ENCODE measurements around the gene ZNF474. TPM values are rescaled to one million over a fixed set of nuclear protein-coding genes. Genes with fewer than 3 reads are reported as not detected.
A peak's percentile ranks its signal among the peaks of the same experiment; 100 is the strongest.

ZNF474 gene
- total and polyA plus RNA-seq, 2 of the 4 experiments (the other 2 are of a cell fraction), result 0.24 to 0.54 TPM

DNA sequence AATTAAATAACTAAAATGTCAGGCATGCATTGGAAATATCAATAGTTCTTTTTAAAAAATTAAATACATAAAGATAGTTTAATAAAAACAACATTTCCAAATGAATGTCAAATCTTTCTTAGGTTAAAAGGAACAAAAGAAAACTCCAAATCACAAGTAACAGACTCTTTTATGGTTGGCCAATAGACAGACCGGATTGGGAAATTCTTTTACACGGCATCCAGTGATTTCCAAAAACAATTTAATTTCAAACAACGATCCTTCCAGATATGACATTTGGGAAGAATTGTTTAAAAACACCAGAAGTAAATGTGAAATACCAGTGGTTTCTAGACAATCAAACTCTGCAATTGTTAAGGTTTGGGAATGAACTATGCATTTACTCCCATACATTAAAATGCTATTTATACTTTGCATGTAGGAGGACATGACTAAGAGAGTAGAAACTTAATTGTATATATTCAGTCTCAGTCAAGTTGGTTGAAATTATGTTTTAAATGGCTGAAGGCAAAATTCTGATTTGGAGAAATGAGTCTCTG, 32.8 kb downstream of the ZNF474 start:
- H4K20me1 ChIP-seq (ENCODE audit: insufficient read depth, low read length), result no peaks in the 10 kb centered on the region
- H3K79me1 ChIP-seq (ENCODE audit: low read depth in 1 of 2, low read length in 2 of 2), result peaks cover 0 to 6% of the 10 kb centered on the region in 2 experiments; a peak in 2 of 4 replicates
- peak overlapping the region; percentile 98 for H2BK120ac ChIP-seq (ENCODE audit: low read depth, low read length)
- H4K91ac ChIP-seq (ENCODE audit: insufficient read depth, low read depth, low read length), result peak overlapping the region; percentile 92
- peak overlapping the region; percentile 78; the same call in 1 of the 2 replicates for H3K23ac ChIP-seq (ENCODE audit: low read depth, low read length)
- peak overlapping the region; percentile 72; the same call in 1 of the 2 replicates for H3K9ac ChIP-seq (ENCODE audit: low read depth, low read length)
- peak overlapping the region; percentile 84 for H3K27ac ChIP-seq (ENCODE audit: insufficient read depth, low read length)
- peaks cover 10% of the 10 kb centered on the region for H3K9me1 ChIP-seq (ENCODE audit: insufficient read depth, low read length)
- H3K9me3 ChIP-seq (ENCODE audit: control insufficient read depth, insufficient read depth, low read length), result no peaks in the 10 kb centered on the region
- H4K8ac ChIP-seq (ENCODE audit: low read depth in 2 of 2, low read length in 2 of 2), result peak overlapping the region; percentile 70 to 87; a peak in 3 of 4 replicates
- H2AK9ac ChIP-seq (replicated peaks; ENCODE audit: low read depth, low read length, poor library complexity), result no peak overlapping the region
- peak overlapping the region; percentile 97 for H3K18ac ChIP-seq (ENCODE audit: low read depth, low read length)
- peak overlapping the region; percentile 70; the same call in 1 of the 2 replicates for H3K4me2 ChIP-seq (ENCODE audit: low read depth, low read length)
- ATAC-seq (ENCODE audit: low read depth), result no peak
- BruUV-seq (replicated peaks), result no TSS peak
- H2BK15ac ChIP-seq (ENCODE audit: low read depth, low read length), result peak overlapping the region; percentile 78; the same call in 1 of the 3 replicates
- H3K27me3 ChIP-seq (ENCODE audit: control insufficient read depth, insufficient read depth, low read length), result no peaks in the 10 kb centered on the region
- no peak overlapping the region for H3K4me3 ChIP-seq (ENCODE audit: insufficient read depth, low read depth, low read length)
- peak; percentile 47 for DNase-seq
- ChIA-PET CTCF (interaction anchor here (0.6 kb wide), 1 partner anchor 36 kb away, joined by 3 read pairs; no protein-coding TSS in a partner anchor), POLR2A (ENCODE audit: unreplicated experiment) (no interaction called here)
- WGBS, 2 experiments (ENCODE audit: extremely low coverage in 2 of 2, insufficient read length in 1 of 2), result no CpG with 5 or more reads among the region's 3 CpGs
- H3K4me1 ChIP-seq (ENCODE audit: control insufficient read depth, insufficient read depth, low read length), result peaks cover 20% of the 10 kb centered on the region
- peak overlapping the region; percentile 100 for H2BK20ac ChIP-seq (ENCODE audit: low read depth, low read length)
- no peak overlapping the region for H2AFZ ChIP-seq (replicated peaks; ENCODE audit: low read length, poor library complexity)
- H3K4ac ChIP-seq (ENCODE audit: low read depth, low read length), result peak overlapping the region; percentile 99
- peak overlapping the region; percentile 90; the same call in 1 of the 2 replicates for H3K14ac ChIP-seq (replicated peaks; ENCODE audit: low read depth, low read length)
- H3K56ac ChIP-seq (ENCODE audit: extremely low read depth, insufficient read depth, low read length), result peak overlapping the region; percentile 96; the same call in 1 of the 2 replicates
- peak overlapping the region; percentile 96 for H4K5ac ChIP-seq (ENCODE audit: low read depth, low read length)
- no peaks in the 10 kb centered on the region for H3K36me3 ChIP-seq (ENCODE audit: control insufficient read depth, insufficient read depth, low read length)
- H2AK5ac ChIP-seq (ENCODE audit: low read depth, low read length), result peak overlapping the region; percentile 40; the same call in 1 of the 2 replicates
- in situ Hi-C loops (cut with MboI; ENCODE audit: low sequenced_read_pairs) (no loop called here), dilution Hi-C loops (cut with HindIII; ENCODE audit: low sequenced_read_pairs, unreplicated experiment) (no loop called here), intact Hi-C loops (cut with micrococcal nuclease) (no loop called here)
- TF ChIP-seq CEBPB (IDR thresholded peaks at IDR 0.05; ENCODE audit: low read depth, low read length) (peak; percentile 79), CHD1 (IDR thresholded peaks at IDR 0.05; ENCODE audit: low read depth, low read length) (no peak)
- H2BK5ac ChIP-seq (ENCODE audit: low read depth, low read length, poor library complexity, severe bottlenecking), result peak overlapping the region; percentile 95
